ENCODE data around the gene ZMYND8.

Gene ZMYND8

GRCh38 chr20:47352332-47353238 lies 3.9 kb downstream of the ZMYND8 start:
- Histone ChIP-seq H3K27me3 (ENCODE audit: insufficient read depth, poor library complexity, severe bottlenecking) (no peaks in the 10 kb centered on the region), H3K9me3 (ENCODE audit: severe bottlenecking) (no peaks in the 10 kb centered on the region), H3K4me1 (ENCODE audit: insufficient read depth, poor library complexity, severe bottlenecking) (peaks cover 92% of the 10 kb centered on the region), H3K4me3 (ENCODE audit: severe bottlenecking) (peak overlapping the region; percentile 13), H3K36me3 (ENCODE audit: low read depth) (peaks cover 69% of the 10 kb centered on the region), H3K27ac (ENCODE audit: poor library complexity, severe bottlenecking) (peak overlapping the region; percentile 99)
- DNase-seq (ENCODE audit: low spot score) = no peak
- ATAC-seq (ENCODE audit: low read depth) = peak; percentile 42
- TF ChIP-seq, protein P1, sequence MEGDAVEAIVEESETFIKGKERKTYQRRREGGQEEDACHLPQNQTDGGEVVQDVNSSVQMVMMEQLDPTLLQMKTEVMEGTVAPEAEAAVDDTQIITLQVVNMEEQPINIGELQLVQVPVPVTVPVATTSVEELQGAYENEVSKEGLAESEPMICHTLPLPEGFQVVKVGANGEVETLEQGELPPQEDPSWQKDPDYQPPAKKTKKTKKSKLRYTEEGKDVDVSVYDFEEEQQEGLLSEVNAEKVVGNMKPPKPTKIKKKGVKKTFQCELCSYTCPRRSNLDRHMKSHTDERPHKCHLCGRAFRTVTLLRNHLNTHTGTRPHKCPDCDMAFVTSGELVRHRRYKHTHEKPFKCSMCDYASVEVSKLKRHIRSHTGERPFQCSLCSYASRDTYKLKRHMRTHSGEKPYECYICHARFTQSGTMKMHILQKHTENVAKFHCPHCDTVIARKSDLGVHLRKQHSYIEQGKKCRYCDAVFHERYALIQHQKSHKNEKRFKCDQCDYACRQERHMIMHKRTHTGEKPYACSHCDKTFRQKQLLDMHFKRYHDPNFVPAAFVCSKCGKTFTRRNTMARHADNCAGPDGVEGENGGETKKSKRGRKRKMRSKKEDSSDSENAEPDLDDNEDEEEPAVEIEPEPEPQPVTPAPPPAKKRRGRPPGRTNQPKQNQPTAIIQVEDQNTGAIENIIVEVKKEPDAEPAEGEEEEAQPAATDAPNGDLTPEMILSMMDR (IDR thresholded peaks at IDR 0.05; ENCODE audit: poor library complexity, severe bottlenecking) = no peak

DNA sequence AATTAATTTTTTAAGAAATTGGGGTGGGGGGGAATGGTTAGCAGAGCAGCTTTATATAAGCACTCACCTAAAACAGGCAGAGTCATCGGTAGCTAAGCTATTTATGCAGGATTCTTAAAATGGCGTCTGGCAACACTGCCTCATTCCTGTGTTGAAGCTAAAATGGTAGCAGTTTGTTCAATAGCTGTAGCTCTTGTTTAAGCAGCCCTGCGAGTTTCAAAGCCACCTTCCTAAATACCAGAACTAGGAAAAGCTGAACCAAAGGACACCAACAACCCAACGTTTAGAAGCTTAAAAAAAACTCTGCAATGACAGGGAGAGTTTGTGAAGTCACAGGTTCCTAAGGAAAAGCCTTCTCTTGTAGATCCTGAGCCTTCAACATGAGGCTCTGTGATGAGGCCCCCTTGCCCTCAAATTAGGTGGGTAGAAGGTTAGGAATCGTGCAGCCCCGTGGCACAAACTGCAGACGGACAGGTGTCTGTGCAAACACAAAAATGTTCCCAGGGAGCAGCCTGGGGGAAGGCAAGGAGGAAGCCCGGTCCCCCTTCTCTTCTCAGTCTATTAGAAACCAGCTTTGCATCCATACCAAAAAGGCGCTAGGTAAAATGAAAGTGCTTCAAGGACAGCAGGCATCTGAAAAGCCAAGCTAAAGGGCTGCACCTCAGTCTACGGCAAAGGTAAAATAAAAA lies 4.7 kb downstream of the ZMYND8 start:
- peak overlapping the region; percentile 13 for H3K4me3 ChIP-seq (ENCODE audit: severe bottlenecking)

DNA sequence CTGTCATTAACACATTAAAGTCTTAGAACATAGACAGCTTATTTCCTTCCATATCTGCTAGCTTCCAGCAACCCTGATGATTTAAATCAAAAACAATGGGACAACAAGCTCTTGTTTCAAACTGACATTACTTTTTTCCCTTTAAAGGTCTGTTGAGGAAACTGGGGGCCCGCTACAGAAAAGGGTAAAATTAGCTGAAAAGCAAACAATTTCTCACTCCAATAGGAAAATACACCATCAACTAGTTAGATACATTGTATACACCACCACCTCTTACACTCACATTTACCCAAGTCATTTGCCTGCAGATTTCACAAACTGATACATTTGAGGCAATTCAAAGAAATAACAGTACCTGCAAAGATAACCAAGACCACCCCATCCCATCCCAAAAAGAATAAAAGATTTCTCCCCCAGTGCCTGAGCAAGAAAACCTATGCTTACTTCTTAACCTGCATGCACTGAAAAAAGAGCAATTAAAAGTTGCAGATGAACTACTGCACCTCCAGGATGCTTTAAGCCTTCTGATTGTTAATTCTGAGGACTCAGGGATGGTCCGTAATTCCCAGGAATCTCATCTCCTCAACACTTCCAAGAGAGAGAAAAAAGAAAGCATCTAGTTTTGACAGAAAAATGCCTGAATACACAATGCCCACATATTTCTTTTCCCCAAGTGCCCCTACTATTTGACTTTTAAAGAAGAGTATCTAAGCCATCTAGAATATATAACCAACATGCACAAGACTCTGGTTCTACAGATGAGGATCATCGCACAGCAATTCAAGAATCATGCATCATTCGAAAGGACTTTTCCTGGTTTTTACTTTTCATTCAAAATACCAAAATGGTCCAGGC lies 5.6 kb downstream of the ZMYND8 start:
- ATAC-seq (ENCODE audit: low read depth) (no peak), DNase-seq (ENCODE audit: low spot score) (no peak)
- Histone ChIP-seq H3K4me1 (ENCODE audit: insufficient read depth, poor library complexity, severe bottlenecking) (peaks cover 80% of the 10 kb centered on the region), H3K27me3 (ENCODE audit: insufficient read depth, poor library complexity, severe bottlenecking) (no peaks in the 10 kb centered on the region), H3K27ac (ENCODE audit: poor library complexity, severe bottlenecking) (peak overlapping the region; percentile 99), H3K36me3 (ENCODE audit: low read depth) (peaks cover 85% of the 10 kb centered on the region), H3K9me3 (ENCODE audit: severe bottlenecking) (no peaks in the 10 kb centered on the region), H3K4me3 (ENCODE audit: severe bottlenecking) (no peak overlapping the region)
- TF ChIP-seq, protein P1 (IDR thresholded peaks at IDR 0.05; ENCODE audit: poor library complexity, severe bottlenecking) = no peak

More for the DNA sequence above, 4.7 kb downstream of the ZMYND8 start:
- TF ChIP-seq, protein P1 (IDR thresholded peaks at IDR 0.05; ENCODE audit: poor library complexity, severe bottlenecking) = no peak
- DNase-seq (ENCODE audit: low spot score) (no peak), ATAC-seq (ENCODE audit: low read depth) (peak; percentile 11)
- H3K36me3 ChIP-seq (ENCODE audit: low read depth) = peaks cover 77% of the 10 kb centered on the region
- H3K27ac ChIP-seq (ENCODE audit: poor library complexity, severe bottlenecking) = peak overlapping the region; percentile 99
- H3K27me3 ChIP-seq (ENCODE audit: insufficient read depth, poor library complexity, severe bottlenecking) = no peaks in the 10 kb centered on the region
- peaks cover 85% of the 10 kb centered on the region for H3K4me1 ChIP-seq (ENCODE audit: insufficient read depth, poor library complexity, severe bottlenecking)
- no peaks in the 10 kb centered on the region for H3K9me3 ChIP-seq (ENCODE audit: severe bottlenecking)

- H3K4me1 ChIP-seq (ENCODE audit: insufficient read depth, poor library complexity, severe bottlenecking) = peaks cover 72% of the 10 kb centered on the region
- H3K9me3 ChIP-seq (ENCODE audit: severe bottlenecking) = no peaks in the 10 kb centered on the region
- H3K27ac ChIP-seq (ENCODE audit: poor library complexity, severe bottlenecking) = peak overlapping the region; percentile 99
- no peak for ATAC-seq (ENCODE audit: low read depth)
- peaks cover 88% of the 10 kb centered on the region for H3K36me3 ChIP-seq (ENCODE audit: low read depth)
- TF ChIP-seq, protein P1 (IDR thresholded peaks at IDR 0.05; ENCODE audit: poor library complexity, severe bottlenecking) = no peak
- DNase-seq (ENCODE audit: low spot score) = no peak
- no peak overlapping the region for H3K4me3 ChIP-seq (ENCODE audit: severe bottlenecking)
- no peaks in the 10 kb centered on the region for H3K27me3 ChIP-seq (ENCODE audit: insufficient read depth, poor library complexity, severe bottlenecking)
Measured at GRCh38 chr20:47350181-47350550, 6.3 kb downstream of the ZMYND8 start.

Measured in RWPE2 (cell line).